ENCODE data around the gene EIF4G2.

GRCh38 chr11:10796191-10796590 is 12.5 kb downstream of the EIF4G2 start:
- TF ChIP-seq EZH2 (IDR thresholded peaks at IDR 0.05; ENCODE audit: borderline replicate concordance, low read depth, low read length, poor library complexity, severe bottlenecking) (no peak), CTCF (conservative IDR thresholded peaks at IDR 0.05; ENCODE audit: low read depth, low read length) (no peak)
